ENCODE measurements around the gene FSD1L.

The FSD1L gene

DNA sequence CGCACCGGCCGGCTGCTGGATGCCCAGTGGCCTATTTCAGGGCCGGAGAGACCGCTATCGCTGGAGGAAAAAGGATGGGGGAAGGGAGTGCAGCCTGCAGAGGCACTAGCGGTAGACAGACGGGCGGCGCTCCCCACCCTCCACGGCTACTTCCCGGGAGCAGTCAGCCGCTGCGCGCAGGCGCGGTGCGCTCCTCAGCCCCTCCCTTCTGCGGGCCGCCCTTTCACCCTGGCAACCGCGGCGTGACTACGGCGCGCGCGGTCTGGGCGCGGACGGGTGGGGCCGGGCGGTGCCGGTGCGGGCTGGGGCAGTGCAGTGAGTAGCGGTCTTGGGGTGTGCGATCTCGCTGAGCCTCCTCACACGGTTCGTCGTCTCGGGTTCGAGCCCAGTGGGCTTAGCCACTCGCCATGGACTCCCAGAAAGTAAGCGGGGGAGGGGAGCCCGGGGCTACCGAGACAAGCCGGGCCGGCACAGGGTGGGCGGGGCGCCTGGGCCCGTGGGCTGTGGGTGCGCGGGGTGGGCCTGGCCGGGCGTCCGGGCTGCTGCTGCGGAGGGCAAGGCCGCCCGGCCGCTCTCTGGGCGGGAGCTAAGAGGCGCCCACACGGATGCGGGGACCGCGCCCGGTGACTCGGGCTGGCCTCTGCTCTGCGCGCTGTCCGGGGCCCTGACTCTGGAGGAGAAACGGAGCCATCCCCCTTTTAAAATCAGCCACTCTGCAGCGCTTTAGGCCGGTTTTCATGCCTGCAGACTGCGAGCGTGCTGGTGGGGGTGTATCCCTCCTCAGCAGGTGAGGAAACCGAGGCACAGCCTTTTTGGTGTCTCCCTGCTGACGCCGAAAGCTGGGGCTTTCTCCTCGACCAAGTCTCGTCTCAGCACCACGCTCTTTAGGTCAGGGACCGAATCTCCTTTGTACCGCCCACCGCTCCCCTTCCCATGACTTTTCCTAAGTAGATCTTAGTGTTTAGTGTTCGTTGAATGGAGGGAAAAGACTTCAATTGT, at the start of gene FSD1L:
TSS of gene FSD1L (plus strand) at position 221 of the 999 bp plus-strand sequence. CDS start at position 408, 187 bp downstream.
- DNase-seq, result no peak

DNA sequence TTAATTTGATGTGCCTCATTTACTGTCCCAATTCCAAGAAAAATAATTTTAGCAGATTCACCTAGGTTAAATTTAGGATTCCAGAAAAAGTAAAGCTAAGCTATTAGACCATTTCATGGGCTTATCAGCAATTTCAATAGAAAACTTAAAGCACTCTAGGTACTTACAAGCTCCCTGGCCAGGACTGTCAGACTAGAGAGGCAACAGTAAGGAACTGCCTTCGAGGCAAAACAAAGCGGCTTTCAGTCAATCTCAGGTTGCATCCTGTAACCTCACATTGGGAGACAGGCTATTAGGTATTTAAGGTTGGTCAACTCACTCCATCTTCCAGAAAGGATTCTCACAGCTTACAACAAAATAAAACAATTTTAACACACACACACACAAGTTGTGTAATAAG, 48.7 kb upstream of the FSD1L start:
- no peak for DNase-seq

DNA sequence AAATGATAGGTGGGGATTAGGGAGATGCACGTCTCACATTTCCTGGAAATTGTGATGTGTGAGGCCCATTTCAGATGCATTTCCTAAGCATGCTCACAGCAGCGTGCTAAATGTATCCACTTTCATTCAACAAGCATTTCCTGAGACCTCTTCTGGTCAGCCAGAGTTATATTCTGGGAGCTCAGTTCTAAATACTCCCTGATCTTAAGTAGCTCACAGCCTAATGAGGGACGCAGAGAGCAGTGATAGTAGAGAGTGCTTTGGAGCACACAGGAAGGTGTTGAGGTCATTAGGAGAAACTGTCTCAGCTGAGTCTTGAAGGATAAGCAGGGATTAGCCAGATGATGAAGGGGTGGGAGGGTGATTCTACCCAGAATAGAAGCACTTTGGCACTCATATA, 46.2 kb upstream of the FSD1L start:
- DNase-seq, result no peak

DNA sequence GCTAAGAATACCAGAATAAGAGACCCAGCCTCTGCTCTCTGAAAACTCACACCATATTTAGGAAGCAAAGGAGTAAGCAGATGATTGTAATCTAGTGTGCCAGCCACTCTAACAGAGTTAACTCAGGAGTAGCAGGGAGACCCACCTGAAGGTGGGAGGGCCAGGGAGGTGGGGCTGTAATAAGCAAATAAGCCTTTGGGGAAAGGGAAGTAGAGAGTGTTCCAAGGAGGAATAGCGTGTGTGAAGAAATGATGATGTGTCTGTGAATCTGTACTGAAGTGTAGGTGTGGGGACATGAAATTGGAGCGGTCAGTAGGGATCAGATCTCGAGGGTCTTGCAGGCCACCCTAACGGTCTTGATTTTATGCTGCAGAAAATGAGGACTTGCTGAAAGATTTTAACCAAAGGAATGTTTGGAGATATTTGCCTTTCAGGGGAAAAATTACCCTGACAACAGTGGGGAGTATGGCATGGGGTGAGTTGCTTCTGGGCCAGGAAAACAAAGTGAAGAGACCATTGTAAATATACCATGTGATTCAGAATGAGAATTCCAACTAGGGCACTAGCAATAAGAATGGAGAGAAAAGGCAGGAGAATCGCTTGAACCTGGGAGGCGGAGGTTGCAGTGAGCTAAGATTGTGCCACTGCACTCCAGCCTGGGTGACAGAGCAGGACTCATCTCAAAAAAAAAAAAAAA, 44.1 kb upstream of the FSD1L start:
- DNase-seq, result no peak

DNA sequence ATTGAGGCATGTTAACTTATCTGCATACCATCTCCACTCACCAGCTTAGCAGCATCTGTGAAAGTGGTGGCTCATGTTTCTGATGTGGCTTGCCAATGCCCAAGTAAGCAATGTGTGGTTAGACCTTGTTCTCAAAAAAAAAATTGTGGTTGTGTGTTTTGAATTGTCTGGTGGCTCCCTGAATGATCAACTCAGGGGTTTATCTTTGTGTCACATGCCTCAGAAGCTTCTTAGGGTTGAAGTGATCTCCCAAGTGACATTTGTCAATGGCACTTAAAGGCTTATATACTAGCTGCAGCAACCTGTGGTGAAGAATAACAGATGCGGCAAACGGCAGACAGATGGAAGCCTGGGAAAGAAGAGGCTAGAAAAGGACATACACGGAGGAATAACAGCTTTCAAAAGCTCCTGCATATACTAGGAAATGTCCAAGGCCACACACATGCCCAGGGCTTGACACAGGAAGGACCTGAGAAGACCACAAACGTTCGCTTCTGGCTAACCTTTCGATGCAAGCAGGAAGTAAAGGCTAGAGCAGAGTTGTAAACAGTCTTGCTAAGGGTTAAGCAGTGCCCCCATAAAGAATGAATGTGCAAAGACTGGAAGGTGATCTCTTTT, 42.2 kb upstream of the FSD1L start:
- DNase-seq, result no peak

DNA sequence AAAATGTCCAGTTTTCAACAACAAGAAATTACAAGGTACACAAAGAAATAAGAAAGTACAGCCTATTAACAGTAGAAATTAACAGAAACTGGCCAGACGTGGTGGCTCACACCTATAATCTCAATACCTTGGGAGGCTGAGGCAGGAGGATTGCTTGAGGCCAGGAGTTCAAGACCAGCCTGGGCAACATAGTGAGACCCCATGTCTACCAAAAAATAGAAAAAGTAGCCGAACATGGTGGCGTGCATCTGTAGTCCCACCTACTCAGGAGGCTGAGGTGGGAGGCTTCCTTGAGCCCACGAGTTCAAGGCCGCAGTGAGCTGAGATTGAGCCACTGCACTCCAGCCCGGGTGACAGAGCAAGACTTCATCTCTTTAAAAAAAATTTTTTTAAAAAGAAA, 41.5 kb upstream of the FSD1L start:
- DNase-seq, result no peak

DNA sequence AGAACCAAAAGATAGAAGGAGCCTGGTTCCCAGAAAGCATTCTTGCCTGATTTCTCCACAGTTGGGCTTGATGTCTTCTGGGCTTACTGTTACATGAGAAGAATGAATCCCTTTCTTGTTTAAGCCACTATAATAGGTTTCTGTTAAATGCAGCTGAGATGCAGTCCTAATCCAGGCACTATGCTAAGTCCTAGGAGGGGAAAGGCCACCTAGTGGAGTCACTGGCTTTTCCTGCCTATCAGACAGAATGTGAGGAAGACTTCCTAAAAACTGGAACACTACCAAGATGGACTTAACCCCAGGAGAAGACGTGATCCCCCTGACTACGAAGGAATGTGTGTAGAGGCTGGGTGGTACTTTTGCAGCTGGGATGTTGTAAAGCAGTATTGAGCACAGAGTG, 34.3 kb upstream of the FSD1L start:
- DNase-seq, result no peak

DNA sequence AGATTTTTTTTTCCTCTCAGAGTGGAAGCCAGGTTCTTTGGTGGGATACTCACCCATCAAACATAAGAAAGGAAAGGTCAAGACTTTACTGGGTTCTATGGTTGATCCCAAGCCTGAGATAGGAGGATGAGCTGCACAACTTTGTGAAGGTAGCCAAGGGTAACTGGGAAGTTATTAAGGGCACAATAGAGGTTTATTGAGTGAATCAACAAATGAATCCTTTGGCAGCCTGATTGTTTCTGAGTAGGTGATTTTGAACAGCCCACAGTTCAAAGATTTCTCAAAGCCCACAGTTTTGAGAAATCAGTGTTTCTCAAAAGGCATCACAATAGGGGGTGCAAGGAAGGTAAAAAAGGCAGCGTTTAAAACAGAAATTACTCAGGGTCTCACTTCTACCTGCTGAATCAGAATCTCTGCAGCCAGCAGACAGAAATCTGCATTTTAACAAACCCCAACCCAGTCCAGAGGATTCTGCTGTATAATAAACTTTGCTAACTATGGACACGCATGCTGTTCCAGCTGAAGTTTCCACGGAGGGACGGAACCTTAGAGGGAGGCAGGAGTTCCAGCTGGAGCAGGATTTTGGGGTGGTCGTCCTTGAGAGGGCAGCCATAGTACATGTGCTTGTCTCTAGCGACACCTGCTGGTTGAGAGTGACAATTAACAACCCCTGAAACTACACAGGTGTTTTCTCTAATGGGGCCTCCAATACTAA, 32.7 kb upstream of the FSD1L start:
- DNase-seq, result no peak

DNA sequence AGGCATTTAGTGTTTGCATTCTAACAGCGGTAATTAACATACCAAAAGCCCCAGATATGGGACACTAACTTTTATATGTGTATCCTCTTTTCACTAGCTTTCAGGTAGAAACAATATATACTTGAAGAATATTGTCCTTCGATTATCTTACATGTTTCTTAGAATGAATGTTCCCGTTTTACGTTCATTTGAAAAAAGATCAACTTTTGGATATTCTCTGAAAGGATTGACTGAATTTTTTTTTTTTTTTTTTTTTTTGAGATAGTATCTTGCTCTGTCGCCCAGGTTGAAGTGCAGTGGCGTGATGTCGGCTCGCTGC, 32.2 kb upstream of the FSD1L start:
- DNase-seq, result no peak

DNA sequence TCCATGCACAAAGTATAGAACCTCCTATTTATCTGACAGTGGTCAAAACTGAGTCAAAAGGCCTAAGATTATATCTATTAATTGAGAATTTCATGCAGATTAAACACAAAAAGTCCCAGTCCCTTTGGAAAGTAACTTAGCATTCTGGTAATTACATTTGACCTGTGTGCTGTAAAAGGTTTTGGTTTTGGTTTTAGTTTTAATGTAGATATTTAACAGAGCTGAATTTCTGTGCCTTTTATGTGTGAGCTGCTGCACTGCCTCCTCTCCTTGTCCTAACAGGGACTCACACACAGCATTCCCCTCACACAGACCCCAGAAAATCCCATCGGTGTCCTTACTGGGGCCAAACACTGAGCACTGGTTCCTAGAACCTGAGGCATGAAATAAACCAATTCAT, 31.0 kb upstream of the FSD1L start:
- DNase-seq, result no peak

DNA sequence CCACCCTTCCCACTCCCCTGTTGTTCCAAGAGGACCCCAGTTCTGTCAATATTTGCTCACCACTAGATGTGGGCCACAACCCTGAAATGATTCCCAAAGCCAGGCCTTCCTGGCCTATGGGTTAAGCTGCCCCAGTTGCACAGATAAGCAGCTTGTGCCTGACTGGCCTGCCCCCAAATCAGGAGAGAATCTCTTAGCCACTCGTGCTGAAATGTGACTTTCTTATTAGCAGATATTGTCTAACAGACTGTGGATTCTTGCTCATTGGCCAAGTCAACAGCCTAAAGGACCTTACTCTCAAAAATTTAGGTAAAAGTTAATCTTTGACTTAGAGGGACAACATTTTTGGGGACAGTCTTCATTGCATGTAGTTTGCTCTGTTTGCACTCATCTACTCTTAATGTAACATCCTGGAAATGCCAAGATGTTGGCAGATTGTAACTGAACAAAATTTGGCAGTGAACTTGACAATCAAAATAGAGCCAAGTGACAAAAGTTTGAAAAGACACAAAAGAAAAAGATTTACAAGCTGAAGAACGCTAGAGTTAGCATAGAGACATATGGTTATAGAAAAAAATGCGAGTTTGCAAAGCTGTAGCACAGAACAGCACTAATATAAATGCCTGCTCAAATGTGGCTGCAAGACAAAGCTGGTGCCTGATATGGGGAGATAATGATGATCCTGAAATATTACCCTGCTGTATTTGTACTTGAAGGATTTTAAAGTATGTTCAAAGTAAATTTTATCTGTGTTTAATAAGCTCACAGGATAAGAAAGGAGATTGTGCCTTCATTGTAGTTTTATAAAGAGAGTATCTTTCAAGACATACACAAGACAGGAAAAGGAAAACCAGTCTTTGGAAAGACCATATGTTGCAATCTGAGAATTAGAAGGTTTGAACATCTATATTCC, 29.0 kb upstream of the FSD1L start:
- DNase-seq, result no peak

DNA sequence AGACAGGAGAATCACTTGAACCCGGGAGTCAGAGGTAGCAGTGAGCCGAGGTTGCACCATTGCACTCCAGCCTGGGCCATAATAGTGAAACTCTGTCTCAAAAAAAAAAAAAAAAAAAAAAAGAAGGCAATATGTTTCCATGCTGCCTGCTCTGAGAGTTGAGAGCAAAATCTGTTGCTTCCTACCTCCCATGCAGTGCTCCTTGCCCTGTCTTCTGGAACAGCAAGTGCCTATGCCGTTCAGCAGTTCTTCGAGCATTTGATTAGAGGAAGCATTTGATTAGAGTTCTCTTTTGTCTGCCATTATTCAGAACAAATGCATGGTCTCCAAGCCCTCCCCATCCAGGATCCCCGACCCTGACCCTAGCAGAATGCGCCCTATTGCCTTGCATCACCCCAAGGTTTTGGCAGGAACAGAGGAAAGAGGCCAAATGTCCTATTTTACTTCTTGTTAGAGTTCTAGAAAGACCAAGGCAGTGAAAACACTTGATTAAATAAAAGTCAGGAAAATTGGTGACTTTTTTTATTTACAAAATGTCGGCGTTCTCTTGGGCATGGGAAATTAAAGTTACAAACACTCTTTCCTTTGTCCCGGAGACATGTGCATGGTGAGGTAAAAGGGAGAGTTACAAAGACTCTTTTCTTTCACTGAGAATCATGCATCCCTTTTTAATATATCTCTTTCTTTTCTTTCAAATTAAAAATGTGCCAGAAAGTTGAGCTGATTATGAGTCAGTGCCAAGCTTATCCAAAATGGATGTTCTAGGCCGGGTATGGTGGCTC, 27.8 kb upstream of the FSD1L start:
- DNase-seq, result no peak

DNA sequence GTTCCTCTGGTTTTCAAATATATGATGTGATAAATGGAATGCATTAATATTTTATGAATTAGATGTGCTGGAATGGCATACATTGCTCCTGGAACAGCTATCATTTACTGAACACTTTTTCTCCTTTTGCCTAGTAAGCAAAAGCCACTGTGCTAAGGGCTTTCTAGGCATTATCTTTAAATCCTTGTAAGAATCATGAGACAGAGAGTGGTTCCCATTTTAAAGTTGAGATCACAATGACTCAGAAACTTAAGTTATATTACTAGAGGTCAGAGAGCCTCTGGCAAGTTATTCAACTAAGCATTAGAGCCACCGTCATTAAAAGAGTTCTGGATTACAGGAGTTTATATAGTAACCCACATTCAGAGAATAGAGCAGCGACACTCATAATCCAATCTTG, 26.7 kb upstream of the FSD1L start:
- DNase-seq, result no peak

DNA sequence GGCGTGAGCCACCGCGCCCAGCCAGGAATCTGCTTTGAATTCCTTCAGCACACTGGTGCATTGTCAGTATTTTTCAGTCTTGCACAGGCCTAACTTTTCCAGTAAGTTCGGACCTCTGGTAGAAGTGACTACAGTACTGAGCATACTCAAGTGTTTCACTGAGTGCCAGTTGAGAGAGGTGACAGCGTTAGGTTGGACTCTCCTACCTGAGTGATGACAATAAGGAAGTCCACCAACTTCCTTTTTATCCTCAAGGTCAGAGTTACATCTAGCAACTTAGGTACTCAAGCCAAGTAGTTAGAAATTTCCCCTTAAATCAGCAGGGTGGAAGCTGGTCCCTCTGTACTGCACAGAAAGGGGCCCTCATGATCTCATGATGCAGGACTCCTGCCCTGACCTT, 26.0 kb upstream of the FSD1L start:
- DNase-seq, result no peak

DNA sequence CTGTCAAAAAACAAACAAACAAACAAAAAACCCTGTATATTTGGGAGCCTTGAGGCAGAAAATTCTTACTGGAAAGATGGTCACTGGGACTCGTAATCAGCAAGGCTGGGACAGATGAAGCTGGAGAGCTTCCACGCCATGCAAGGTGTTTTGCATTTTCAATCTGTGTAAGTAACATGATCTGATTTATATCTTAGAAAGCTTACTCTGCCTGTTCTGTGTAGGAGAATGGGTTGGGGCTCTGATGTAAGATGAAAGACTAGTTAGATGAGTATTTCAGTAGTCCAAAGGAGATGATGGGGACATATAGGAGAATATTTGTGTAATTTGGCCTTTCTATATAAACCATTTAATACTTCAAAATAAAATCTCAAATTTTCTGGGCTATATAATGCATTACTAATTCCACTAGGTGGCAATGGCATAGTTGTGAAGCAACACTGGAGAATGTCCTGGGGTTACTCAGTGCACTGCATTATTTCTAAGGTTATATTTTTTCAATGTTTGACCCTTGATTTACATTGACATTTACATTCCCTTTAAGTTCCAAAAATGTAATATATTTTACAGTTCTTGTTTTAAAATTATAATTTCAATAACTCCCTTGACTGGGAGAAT, 21.9 kb upstream of the FSD1L start:
- no peak for DNase-seq

DNA sequence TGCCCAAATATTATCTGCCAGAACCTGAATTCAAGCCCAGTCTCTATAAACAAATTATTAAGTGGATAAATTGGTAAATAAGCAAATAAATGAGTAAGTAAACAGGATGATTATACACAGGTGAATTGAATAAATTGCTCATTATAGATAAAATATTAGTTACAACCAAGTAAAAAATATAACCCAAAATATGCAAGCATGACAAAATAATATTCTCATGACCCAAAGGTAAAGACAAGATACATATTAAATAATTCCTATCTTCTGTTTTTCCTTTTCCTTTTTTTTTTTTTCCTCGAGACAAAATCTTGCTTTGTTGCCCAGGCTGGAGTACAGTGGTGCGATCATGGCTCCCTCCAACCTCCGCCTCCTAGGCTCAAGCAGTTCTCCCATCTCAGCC, 21.2 kb upstream of the FSD1L start:
- no peak for DNase-seq

DNA sequence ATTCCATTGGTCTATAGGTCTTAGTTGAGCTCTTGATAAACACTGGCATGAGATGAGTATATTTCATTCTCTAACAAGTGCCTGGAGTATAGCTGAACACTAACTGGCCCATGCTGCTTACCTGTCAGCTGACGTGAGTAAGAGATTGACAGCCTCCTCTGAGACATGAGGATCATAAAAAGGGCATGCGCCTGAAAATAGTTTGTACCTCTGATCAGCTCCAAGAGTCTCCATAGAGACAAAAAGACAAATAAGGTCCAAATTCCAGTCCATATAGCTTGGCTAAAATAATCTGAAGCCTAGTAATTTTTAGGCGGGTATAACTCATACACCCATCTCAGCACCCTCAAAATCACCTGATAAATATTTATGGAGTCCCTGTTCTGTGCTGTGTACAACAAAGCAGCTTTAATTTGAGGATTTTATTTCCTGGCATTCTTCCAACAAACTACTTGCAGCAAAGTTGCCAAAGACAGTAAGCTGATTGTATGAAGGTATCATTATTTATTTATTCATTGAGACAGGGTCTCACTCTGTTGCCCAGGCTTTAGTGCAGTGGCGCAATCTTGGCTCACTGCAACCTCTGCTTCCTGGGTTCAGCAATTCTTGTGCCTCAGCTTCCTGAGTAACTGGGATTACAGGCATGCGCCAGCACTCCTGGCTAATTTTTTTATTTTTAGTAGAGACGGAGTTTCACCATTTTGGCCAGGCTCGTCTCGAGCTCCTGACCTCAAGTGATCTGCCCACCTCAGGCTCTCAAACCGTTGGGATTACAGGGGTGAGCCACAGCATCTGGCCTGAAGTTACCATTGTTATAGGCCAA, 16.2 kb upstream of the FSD1L start:
- DNase-seq, result no peak

DNA sequence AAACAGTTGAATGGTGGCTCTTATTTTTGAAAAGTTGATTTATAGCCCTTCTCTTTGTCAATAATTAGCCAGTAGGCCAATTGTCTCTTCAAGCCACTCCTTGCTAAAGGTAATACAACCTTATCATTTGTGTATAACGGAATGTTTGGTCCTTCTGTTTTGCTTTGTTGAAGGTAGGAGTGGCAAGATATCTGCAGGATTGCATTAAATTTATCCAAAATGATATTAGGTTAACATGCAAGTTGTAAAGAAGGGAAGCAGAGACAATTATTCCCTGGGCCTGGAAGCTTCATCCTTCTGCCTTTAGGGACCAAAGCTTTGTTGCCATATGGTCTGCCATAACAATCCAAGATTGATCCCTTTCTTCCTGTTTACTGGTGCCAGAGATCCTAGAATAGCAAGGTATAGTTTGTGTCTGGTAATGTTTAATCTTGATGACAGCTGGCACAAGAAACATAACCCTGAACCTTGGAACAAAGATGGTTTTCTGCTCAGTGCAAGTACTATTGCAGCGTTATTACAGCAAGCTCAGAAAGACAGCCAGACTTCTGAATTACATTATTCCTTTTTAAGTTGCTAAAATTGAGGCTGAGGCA, 15.5 kb upstream of the FSD1L start:
- no peak for DNase-seq

DNA sequence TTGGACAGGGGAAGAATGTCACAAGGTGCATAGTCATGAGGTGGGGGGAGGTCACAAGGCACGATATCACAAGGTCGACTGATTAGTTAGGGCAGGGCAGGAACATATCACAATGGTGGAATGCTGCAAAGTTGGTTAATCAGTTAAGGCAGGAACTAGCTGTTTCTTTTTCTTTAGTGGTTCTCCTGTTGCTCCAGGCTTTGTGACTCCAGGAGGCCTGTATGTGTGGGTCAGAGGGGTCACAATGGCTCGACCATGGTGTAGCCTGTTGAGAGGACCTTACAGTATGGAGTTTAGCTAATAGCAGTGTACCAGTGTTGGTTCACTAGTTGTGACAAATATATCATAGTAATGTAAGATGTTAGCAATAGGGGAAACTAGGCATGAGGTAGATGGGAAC, 12.4 kb upstream of the FSD1L start:
- no peak for DNase-seq

DNA sequence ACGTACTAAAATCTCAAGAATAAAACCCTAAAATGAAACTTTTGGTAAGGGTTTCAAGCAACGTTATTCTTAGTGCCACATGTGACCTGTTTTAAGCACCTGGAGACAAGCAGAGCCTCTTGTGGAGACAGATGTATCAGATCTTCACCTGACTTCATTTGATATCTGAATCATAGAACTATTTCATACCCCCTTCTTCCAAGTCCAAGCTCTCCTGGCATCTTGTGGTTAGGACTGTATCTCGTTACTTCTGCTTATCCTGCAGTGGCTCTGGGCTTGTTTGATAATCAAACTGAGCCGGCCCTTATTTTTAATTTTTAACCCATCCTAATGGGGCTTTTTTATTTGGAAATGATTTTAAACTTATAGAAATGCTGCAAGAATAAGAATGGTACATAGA, 11.1 kb upstream of the FSD1L start:
- no peak for DNase-seq
